Measurements from ENCODE around the gene EIPR1. TPM values are rescaled to one million over a fixed set of nuclear protein-coding genes. Genes with fewer than 3 reads are reported as not detected.

Gene EIPR1
- total and polyA plus RNA-seq, 2 donors (not counting 3 experiments of a cell fraction or from before 2014, with no cell fraction given): 30.8 to 57.3 TPM

DNA sequence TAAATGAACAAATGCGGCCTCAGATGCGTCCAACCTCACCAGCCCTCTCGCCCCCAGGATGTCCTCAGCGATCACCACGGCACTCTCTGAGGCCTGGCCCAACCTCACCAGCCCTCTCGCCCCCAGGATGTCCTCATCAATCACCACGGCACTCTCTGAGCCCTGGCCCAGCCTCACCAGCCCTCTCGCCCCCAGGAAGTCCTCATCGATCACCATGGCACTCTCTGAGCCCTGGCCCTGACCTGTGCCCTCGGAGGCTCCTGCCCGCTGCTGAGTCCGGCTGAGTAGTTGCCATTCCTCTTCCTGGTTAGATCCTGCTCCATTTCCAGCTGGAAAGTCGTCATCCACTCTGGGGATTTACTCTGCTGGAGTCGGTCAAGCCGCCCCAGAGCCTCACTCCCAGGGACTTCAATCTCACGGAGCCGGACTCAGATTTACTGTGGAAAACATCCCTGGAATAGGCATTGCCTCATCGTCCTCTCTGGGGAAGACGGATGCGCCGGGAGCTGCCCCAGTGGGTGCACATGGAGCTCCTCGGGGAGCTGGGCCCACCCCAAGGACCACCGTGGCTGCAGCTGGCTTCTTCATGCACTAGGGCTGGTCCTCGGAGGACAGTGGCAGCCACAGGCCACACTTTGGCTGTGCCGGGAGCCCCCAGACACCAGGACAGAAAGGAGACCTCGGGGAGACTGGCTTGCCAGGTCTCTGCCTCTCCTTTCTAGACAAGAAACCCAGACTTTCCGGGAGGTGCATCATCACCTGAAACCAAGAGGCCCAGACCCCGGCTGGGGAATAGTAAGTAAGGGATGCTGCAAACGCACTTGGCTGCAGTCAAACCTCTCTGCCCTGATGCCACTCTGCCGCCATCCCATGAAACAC is 230.6 kb downstream of the EIPR1 start:
- no peaks in the 10 kb centered on the region for H3K9me1 ChIP-seq (replicated peaks; ENCODE audit: control insufficient read depth, extremely low read depth, insufficient read depth, low read length)
- H3K4me2 ChIP-seq (ENCODE audit: insufficient read depth, low read length): no peak overlapping the region
- H3K9me3 ChIP-seq (replicated peaks; ENCODE audit: control insufficient read depth, insufficient read depth, low read length): no peaks in the 10 kb centered on the region
- no peak for FAIRE-seq
- BruUV-seq (replicated peaks): no TSS peak
- ChIA-PET POLR2A (no interaction called here), CTCF (no interaction called here)
- no peaks in the 10 kb centered on the region for H3K4me1 ChIP-seq (ENCODE audit: control insufficient read depth, extremely low read depth, insufficient read depth, low read length)
- TF ChIP-seq MAX (IDR thresholded peaks at IDR 0.05; ENCODE audit: insufficient read depth, insufficient read length) (no peak), FOS (IDR thresholded peaks at IDR 0.05; ENCODE audit: borderline replicate concordance, insufficient read depth, low read length) (no peak), GATA2 (IDR thresholded peaks at IDR 0.05; ENCODE audit: insufficient read depth, insufficient read length, low read depth, low read length) (no peak), JUN (IDR thresholded peaks at IDR 0.05; ENCODE audit: borderline replicate concordance, insufficient read depth, insufficient read length, low read depth) (no peak), POLR2AphosphoS5 (IDR thresholded peaks at IDR 0.05; ENCODE audit: insufficient read depth, low read depth, low read length) (no peak), POLR2A (IDR thresholded peaks at IDR 0.05; ENCODE audit: low read depth, low read length) (no peak), EZH2 (IDR thresholded peaks at IDR 0.05; ENCODE audit: borderline replicate concordance, low read depth, low read length, severe bottlenecking) (no peak), CTCF (IDR thresholded peaks at IDR 0.05; ENCODE audit: extremely low read depth in 1 of 2, insufficient read depth in 1 of 2, low read depth in 1 of 2, low read length in 2 of 2) (no peak), MYC (IDR thresholded peaks at IDR 0.05; ENCODE audit: low read depth, low read length) (no peak)
- DNase-seq (ENCODE audit: low read depth, low spot score): no peak
- dilution Hi-C loops (cut with MboI; ENCODE audit: extremely low pct_ligation_motif_present, low sequenced_read_pairs) (no loop called here), intact Hi-C loops (cut with micrococcal nuclease) (no loop called here)
- H3K79me2 ChIP-seq (ENCODE audit: control insufficient read depth, insufficient read depth, low read length): no peaks in the 10 kb centered on the region
- H3K9ac ChIP-seq (replicated peaks; ENCODE audit: extremely low read depth, insufficient read depth, low read length): no peak overlapping the region
- no peaks in the 10 kb centered on the region for H4K20me1 ChIP-seq (replicated peaks; ENCODE audit: control insufficient read depth, extremely low read depth, insufficient read depth, low read length)
- H3K27me3 ChIP-seq (ENCODE audit: control insufficient read depth in 2 of 2, insufficient read depth in 2 of 2, low read length in 2 of 2): no peaks in the 10 kb centered on the region
- H2AFZ ChIP-seq (ENCODE audit: low read depth, low read length): no peak overlapping the region
- H3K27ac ChIP-seq (ENCODE audit: insufficient read depth, low read depth, low read length): no peak overlapping the region
- H3K36me3 ChIP-seq (ENCODE audit: control insufficient read depth in 2 of 2, extremely low read depth in 1 of 2, insufficient read depth in 2 of 2, low read length in 2 of 2): no peaks in the 10 kb centered on the region
- no peak overlapping the region for H3K4me3 ChIP-seq (replicated peaks in 1 of 3; ENCODE audit: insufficient read depth in 1 of 3, low read depth in 1 of 3, low read length in 3 of 3)
